Kidney (tissue), 14 donors: ENCODE results near the gene CFAP70. TPM values are rescaled to one million over a fixed set of nuclear protein-coding genes. Genes with fewer than 3 reads are reported as not detected.

Experiments
- DNase-seq, 5 donors: peaks; one replicate each; pipeline ENCODE4 v3.0.0-alpha.2; 2013 to 2020
- FAIRE-seq: peaks from 2 replicates; lab custom pipeline; 2012; peaks lifted over from hg19 to GRCh38; lab: Jason Lieb, UNC
- H3K27ac ChIP-seq, 2 donors: one replicate each; pipeline ENCODE4 v1.7.0; 2013; ENCODE audit warnings: low read depth in 2 of 2, low read length in 2 of 2, inconsistent platforms in 1 of 2
- H3K27me3 ChIP-seq: one replicate; pipeline ENCODE4 v1.7.1; 2013; ENCODE audit warnings: low read length, inconsistent platforms; ENCODE audit not compliant: control insufficient read depth, insufficient read depth
- H3K36me3 ChIP-seq, 3 donors: one replicate each; pipeline versions ENCODE4 v1.7.0 to v1.7.1; 2013; ENCODE audit warnings: low read length in 3 of 3, control low read depth in 1 of 3, inconsistent platforms in 1 of 3; ENCODE audit not compliant: insufficient read depth in 3 of 3, control insufficient read depth in 2 of 3
- H3K4me1 ChIP-seq, 3 donors: one replicate each; pipeline versions ENCODE4 v1.7.0 to v1.7.1; 2013; ENCODE audit warnings: low read length in 3 of 3, inconsistent platforms in 1 of 3, low read depth in 1 of 3; ENCODE audit not compliant: control insufficient read depth in 2 of 3, insufficient read depth in 2 of 3
- H3K4me3 ChIP-seq, 3 donors: one replicate each; pipeline versions ENCODE4 v1.7.0 to v1.8.1; 2013; ENCODE audit warnings: low read length in 3 of 3, control low read depth in 1 of 3, inconsistent platforms in 1 of 3
- H3K9ac ChIP-seq, 3 donors: one replicate each; pipeline versions ENCODE4 v1.7.0 to v1.7.1; 2013; ENCODE audit warnings: low read length in 3 of 3, control low read depth in 1 of 3, inconsistent platforms in 1 of 3
- H3K9me3 ChIP-seq, 3 donors: one replicate each; pipeline versions ENCODE4 v1.7.0 to v1.7.1; 2013; ENCODE audit warnings: low read length in 3 of 3, control low read depth in 1 of 3, inconsistent platforms in 1 of 3; ENCODE audit not compliant: control insufficient read depth in 2 of 3, insufficient read depth in 1 of 3
- CTCF ChIP-seq: IDR thresholded peaks from 3 replicates; pipeline ENCODE4 v1.5.1; 2012; ENCODE audit warnings: mild to moderate bottlenecking, moderate library complexity, borderline replicate concordance; ENCODE audit not compliant: insufficient read depth; ENCODE audit errors: extremely low read depth
- intact Hi-C: fragments of 100-400 bp; cut with DNase I; formaldehyde crosslinking; loops from one replicate; pipeline ENCODE4 v1.11.1; 2022
- polyA plus RNA-seq: library from polyadenylated mRNA; stranded (reverse); fragments of 350-450 nt; fragmentation: Illumina TruSeq; extraction: RNeasy Lipid Tissue Mini Kit (QIAGEN cat#74804); gene quantifications from one replicate; pipeline ENCODE4 v1.2.3, GENCODE V29; 2014; ENCODE audit warnings: low read depth, low replicate concordance; ENCODE audit not compliant: insufficient read depth
- total RNA-seq: library from RNA; stranded (reverse); fragmentation: NEBNext Ultra II Directional; extraction: Animal tissue kit (Norgen Biotek cat#: 25700); gene quantifications from one replicate; pipeline ENCODE4 v1.2.1, GENCODE V29; 2021
- donor health status: control.
- donor health status: control.
- donor health status: control.
- donor health status: control.
- donor health status: control.
- donor health status: DM: yes; HTN: yes; CAD: no.
- donor health status: Normal renal cell carcinoma (clear cell type).

CFAP70 gene
- total and polyA plus RNA-seq, 2 donors from 2014 or later = 6.0 to 8.7 TPM

- FAIRE-seq (no peak), DNase-seq (no peak)
- Histone ChIP-seq H3K4me1 (no peaks in the 10 kb centered on the region), H3K27ac (no peak overlapping the region), H3K9ac (no peak overlapping the region), H3K36me3 (peaks cover 6 to 26% (median 9%) of the 10 kb centered on the region in 3 donors), H3K27me3 (no peaks in the 10 kb centered on the region), H3K9me3 (no peaks in the 10 kb centered on the region), H3K4me3 (no peak overlapping the region)
- TF ChIP-seq CTCF = no peak
- intact Hi-C loops = no loop called here
These were observed 142.9 kb downstream of the CFAP70 start for GRCh38 chr10:73215749-73216148.

GRCh38 chr10:73211106-73211811 lies 147.4 kb downstream of the CFAP70 start:
- Histone ChIP-seq H3K36me3 (peaks cover 0 to 18% (median 2%) of the 10 kb centered on the region in 3 donors), H3K4me3 (no peak overlapping the region), H3K27ac (no peak overlapping the region), H3K9me3 (no peaks in the 10 kb centered on the region), H3K9ac (no peak overlapping the region), H3K27me3 (no peaks in the 10 kb centered on the region), H3K4me1 (peaks cover 0 to 7% (median 0%) of the 10 kb centered on the region in 3 donors)
- TF ChIP-seq CTCF = no peak
- no peak for DNase-seq
- FAIRE-seq = no peak
- intact Hi-C loops = no loop called here

- Histone ChIP-seq H3K27me3 (no peaks in the 10 kb centered on the region), H3K4me3 (no peak overlapping the region), H3K4me1 (peaks cover 0 to 7% (median 0%) of the 10 kb centered on the region in 3 donors), H3K27ac (no peak overlapping the region), H3K36me3 (peaks cover 0 to 17% (median 2%) of the 10 kb centered on the region in 3 donors), H3K9ac (no peak overlapping the region), H3K9me3 (no peaks in the 10 kb centered on the region)
- FAIRE-seq (no peak), DNase-seq (no peak)
- intact Hi-C loops = no loop called here
- TF ChIP-seq CTCF = no peak
These were observed 148.1 kb downstream of the CFAP70 start for GRCh38 chr10:73210395-73211105.
